HL-60 (cell line): ENCODE results near the gene APOL1.

Experiments
- DNase-seq, 2 experiments: peaks; one replicate each; pipeline ENCODE4 v3.0.0-alpha.2; 2010 to 2020; ENCODE audit warnings: low read depth in 1 of 2, low spot score in 1 of 2
- H3K27ac ChIP-seq: fragments of 250-450 bp; sonication (Bioruptor Pico); replicated peaks from 2 replicates; pipeline ENCODE4 v1.5.1; 2020; ENCODE audit warnings: mild to moderate bottlenecking, moderate library complexity
- H3K27me3 ChIP-seq: fragments of 250-450 bp; sonication (Bioruptor Pico); 2 replicates; pipeline ENCODE4 v1.5.1; 2021; ENCODE audit warnings: mild to moderate bottlenecking, moderate library complexity; ENCODE audit not compliant: insufficient read depth, poor library complexity, severe bottlenecking
- H3K4me3 ChIP-seq: replicated peaks from 2 replicates; pipeline ENCODE4 v1.5.1; 2011; ENCODE audit warnings: mild to moderate bottlenecking, control low read depth, low read length; ENCODE audit not compliant: insufficient read depth
- CTCF ChIP-seq: IDR thresholded peaks from one replicate; pipeline ENCODE4 v1.5.1; 2011; ENCODE audit warnings: low read length, control low read depth, inconsistent platforms; ENCODE audit not compliant: insufficient read depth
- GABPA ChIP-seq: IDR thresholded peaks from 2 replicates; pipeline ENCODE4 v1.6.1; 2012; ENCODE audit warnings: low read depth
- POLR2AphosphoS5 ChIP-seq: IDR thresholded peaks from 2 replicates; pipeline ENCODE4 v1.6.1; 2012; ENCODE audit warnings: low read depth
- REST ChIP-seq: IDR thresholded peaks from 2 replicates; pipeline ENCODE4 v1.6.1; 2012; ENCODE audit warnings: low read depth; ENCODE audit not compliant: insufficient replicate concordance
- SPI1 ChIP-seq: IDR thresholded peaks from 2 replicates; pipeline ENCODE4 v1.6.1; 2012; ENCODE audit warnings: low read depth, mild to moderate bottlenecking, borderline replicate concordance

Gene APOL1

GRCh38 chr22:36284171-36284571 lies 31.2 kb downstream of the APOL1 start:
- H3K27me3 ChIP-seq: no peaks in the 10 kb centered on the region
- no peak for DNase-seq
- TF ChIP-seq SPI1 (no peak), CTCF (no peak), REST (no peak), GABPA (no peak), POLR2AphosphoS5 (no peak)

GRCh38 chr22:36285017-36285416 lies 32.1 kb downstream of the APOL1 start:
- Histone ChIP-seq H3K4me3 (no peak overlapping the region), H3K27ac (no peak overlapping the region), H3K27me3 (no peaks in the 10 kb centered on the region)
- DNase-seq: no peak
- TF ChIP-seq POLR2AphosphoS5 (no peak), SPI1 (no peak), GABPA (no peak), CTCF (no peak), REST (no peak)

More at GRCh38 chr22:36284171-36284571, 31.2 kb downstream of the APOL1 start:
- Histone ChIP-seq H3K4me3 (no peak overlapping the region), H3K27ac (no peak overlapping the region)

- no peak for TF ChIP-seq REST
- no peak for DNase-seq
- Histone ChIP-seq H3K4me3 (no peak overlapping the region), H3K27ac (no peak overlapping the region), H3K27me3 (no peaks in the 10 kb centered on the region)
These were observed 32.6 kb downstream of the APOL1 start for GRCh38 chr22:36285545-36285944.
